ENCODE data around the gene ST3GAL4.
"Not testable (repeated sequence)": the region's sequence is repeated elsewhere in the genome, so short reads cannot be mapped to it uniquely, and the experiment has no call there.

ST3GAL4 gene, protein sequence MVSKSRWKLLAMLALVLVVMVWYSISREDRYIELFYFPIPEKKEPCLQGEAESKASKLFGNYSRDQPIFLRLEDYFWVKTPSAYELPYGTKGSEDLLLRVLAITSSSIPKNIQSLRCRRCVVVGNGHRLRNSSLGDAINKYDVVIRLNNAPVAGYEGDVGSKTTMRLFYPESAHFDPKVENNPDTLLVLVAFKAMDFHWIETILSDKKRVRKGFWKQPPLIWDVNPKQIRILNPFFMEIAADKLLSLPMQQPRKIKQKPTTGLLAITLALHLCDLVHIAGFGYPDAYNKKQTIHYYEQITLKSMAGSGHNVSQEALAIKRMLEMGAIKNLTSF

GRCh38 chr11:126355324-126355925, at the start of gene ST3GAL4:
Gene ST3GAL4 (plus strand): TSS chr11:126355686. CDS start chr11:126406156, 50,470 bp downstream.
- no peak for FAIRE-seq

DNA sequence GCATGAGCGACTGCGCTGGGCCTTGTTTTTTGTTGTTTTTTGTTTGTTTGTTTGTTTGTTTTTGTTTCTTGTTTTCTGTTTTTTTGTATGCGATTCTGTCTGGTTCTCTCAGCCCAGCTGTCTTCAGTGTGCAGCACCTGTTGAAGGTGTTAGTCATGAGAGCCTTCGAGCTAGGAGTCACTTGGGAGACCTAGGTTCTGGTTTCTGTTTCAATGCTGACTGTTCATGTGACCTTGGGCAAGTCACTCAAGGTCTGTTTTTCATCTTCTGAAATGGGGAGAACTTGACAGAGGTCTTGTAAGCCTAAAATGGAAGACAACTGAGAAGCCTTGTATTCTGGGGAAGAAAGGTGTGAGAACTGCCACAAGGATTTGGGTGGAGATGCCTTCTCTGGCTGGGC, 49.8 kb upstream of the ST3GAL4 start:
- no peak for FAIRE-seq

- no peak for FAIRE-seq
Measured at GRCh38 chr11:126307706-126308105, 47.8 kb upstream of the ST3GAL4 start.

GRCh38 chr11:126308271-126308671, 47.2 kb upstream of the ST3GAL4 start:
- no peak for FAIRE-seq

DNA sequence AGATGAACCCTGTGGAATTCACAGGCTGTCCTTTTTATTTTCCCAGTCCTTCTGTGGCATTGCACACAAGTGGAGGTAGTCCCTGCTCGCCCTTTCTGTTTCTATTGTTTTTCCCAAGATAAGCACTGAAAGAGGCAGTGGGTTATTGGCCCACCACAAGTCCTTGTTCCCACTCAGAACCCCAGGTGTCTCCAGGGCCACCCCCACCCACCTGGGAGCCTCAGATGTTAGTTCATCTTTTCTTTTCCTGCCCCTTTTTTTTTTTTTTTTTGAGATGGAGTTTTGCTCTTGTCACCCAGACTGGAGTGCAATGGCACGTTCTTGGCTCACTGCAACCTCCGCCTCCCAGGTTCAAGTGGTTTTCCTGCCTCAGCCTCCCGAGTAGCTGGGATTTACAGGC, 46.7 kb upstream of the ST3GAL4 start:
- FAIRE-seq = not testable (repeated sequence)

DNA sequence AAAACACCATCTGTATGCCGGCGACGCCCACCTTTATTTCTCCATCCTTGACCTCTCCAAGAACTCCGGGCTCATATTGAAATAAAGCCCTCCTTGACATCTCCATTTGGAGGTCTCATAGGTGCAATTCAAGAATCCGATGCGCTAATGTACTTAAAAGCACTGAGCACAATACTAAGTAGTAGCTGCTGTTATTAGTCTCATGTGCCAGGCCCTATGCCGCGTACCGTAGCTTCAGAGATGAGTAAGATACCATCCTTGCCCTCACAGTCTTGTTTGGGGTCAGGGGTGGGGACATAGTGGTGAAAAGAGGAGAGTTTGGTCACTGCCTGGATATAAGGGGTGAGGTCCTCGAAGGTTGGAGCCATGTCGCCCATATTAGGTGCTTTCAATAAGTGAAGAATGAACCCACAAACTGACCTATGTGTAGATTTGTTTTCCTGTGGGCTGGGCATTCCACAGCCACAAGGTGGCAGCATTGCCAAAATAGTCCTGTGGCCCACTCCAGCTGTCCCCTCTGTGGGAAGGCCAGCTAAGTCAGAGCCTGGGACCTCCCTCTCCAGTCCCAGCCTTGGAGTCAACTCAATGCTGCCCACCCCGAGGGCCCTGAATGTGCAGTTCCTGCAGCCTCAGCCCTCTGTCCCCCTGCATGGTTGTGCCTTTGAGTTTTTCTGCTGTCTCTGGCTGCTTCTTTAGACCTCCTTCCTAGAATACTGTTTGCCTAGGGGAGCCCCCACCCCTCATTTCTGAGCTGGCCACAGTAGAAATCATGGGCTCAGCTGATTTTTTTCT, 45.1 kb upstream of the ST3GAL4 start:
- no peak for FAIRE-seq

GRCh38 chr11:126310992-126311310, 44.5 kb upstream of the ST3GAL4 start:
- no peak for FAIRE-seq

- FAIRE-seq = no peak
Measured at GRCh38 chr11:126311401-126312291, 43.8 kb upstream of the ST3GAL4 start.

DNA sequence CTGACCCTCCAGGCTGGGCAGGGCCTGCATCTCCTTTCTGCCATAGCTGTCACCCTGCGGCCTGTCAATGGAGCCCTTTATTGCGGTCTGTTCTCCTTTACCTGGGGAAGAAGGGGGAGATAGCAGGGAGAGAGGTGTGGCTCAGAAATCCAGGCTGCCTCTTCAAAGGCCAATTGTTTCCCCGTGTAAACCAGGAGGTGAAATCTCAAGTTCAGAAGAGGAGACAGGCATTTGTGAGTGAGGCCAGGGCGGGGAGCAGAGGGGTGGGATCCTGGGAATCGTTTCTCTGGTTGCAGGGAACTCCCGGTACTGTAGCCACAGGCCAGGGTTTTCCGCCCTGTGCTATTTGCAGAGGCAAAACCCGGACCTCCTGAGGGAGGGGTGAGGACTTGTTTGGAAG, 42.5 kb upstream of the ST3GAL4 start:
- FAIRE-seq = no peak

DNA sequence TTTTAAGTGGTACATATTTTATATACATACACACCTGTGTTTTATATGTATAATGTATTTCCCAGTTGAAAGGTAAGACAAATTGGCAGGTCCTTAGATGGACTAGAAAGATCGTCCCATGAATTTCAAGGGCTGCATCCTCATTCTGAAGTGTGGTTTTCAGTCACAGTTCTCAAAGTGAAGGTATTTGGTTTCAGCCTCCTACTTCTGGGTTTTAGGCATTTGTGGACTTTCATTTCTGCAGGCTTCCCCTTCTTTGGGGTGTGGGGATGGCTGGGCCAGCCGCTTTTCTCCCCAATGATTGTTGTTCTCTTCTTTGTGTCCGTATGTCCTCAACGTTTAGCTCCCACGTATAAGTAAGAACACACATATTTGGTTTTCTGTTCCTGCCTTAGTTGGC, 41.7 kb upstream of the ST3GAL4 start:
- no peak for FAIRE-seq

DNA sequence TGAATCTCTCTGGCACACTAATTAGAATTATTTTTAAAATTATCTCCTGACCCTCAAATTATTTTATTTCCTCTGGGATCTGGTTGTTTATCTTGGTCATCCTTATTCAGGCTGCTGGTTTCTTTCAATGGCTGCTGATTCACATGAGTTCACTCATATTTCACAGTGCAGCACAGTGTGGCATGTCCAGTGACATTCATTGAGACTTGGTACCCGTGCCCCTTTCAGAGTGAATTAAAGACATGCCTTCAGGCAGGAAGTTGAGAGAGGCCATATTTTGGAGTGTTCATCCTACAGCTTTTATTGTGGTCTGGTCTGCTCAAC, 38.1 kb upstream of the ST3GAL4 start:
- FAIRE-seq = no peak

GRCh38 chr11:126317756-126318573, 37.5 kb upstream of the ST3GAL4 start:
- no peak for FAIRE-seq

GRCh38 chr11:126318574-126319373, 36.7 kb upstream of the ST3GAL4 start:
- no peak for FAIRE-seq

- FAIRE-seq = no peak
Measured at GRCh38 chr11:126319374-126319740, 36.1 kb upstream of the ST3GAL4 start.

- no peak for FAIRE-seq
Measured at GRCh38 chr11:126322996-126323395, 32.5 kb upstream of the ST3GAL4 start.

DNA sequence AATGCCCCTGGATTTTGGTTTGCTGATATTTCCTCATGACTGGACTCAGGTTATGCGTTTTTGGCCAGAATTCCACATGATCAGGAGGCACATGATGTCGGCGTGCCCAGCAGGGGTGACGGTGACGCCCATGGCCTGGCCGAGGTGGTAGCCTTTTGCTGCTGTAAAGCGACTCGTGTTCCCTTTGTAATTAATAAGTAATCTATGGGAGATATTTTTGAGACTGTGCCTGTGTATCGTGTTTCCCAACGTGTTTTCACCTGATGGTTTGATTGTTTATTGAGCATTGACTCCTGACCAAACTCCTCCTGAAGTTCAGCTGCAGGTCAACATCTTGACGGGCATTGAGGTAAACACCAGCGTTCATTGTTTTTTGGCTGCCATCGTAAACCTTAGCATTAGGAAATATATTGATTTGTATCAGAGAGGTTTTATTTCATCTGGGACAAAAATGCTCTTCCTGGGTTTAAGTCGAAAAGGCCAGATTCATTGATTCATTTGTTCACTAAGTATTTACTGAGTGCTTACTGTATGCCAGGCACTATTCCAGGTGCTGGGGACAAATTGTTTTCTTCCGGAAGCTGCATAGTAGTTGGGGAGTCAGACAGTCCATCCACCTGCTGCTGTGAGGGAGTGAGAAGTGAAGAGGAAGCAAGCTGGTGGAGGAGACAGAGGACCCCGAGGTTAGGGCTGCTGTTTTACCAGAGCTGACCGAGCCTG, 28.0 kb upstream of the ST3GAL4 start:
- FAIRE-seq = no peak

DNA sequence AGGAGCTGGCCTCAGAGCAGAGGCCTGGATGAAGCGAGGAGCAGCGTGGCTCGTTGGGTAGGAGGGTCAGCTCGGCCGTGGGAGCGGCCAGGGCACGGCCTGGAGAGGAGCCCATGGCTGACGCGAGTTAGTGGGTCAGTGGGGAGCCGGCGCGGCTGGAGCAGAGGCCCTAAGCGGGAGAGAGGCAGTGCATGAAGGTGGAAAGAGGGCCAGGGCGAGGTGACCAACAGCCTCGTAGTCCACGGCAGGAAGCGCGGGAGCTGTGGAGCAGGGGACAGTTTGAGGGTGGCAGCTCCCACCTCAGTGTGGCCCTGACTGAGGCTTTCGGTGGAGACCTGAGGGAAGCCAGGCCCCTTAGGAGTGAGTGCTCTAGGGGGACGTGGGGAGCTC, 27.5 kb upstream of the ST3GAL4 start:
- no peak for FAIRE-seq

DNA sequence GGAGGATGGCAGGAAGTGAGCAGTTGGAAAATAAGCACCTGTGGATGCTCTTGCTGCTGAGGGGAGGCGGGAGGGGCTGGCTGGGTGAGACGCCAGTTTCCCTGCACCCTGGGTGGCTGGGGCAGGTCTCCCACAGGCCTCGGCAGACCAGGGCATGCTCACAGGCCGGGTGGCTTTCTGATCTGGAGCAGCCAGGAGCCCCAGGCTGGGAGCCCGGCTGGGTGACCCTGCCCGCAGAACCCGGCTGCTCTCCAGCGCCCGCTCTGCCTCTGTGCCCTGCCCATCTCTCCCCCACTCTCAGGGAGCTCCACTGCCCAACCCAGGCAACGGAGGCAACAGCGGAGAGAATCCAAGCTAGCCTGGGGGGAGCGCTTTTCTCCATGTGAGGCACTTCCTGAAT, 27.0 kb upstream of the ST3GAL4 start:
- FAIRE-seq = no peak

GRCh38 chr11:126328938-126329643, 26.4 kb upstream of the ST3GAL4 start:
- no peak for FAIRE-seq

- no peak for FAIRE-seq
Measured at GRCh38 chr11:126329644-126330211, 25.8 kb upstream of the ST3GAL4 start.
